A673 (cell line): ENCODE data around the gene WDFY4. TPM values are rescaled to one million over a fixed set of nuclear protein-coding genes. Genes with fewer than 3 reads are reported as not detected.

ENCODE experiments used
- BruUV-seq: library from RNA; stranded (reverse); fragments of 400-500 nt; replicated peaks from 2 replicates; lab custom pipeline; 2021; lab: Mats Ljungman, UMichigan
- CTCF ChIA-PET: fragments of 300-600 bp; sonication (Branson Sonifier 250); formaldehyde crosslinking; loops from one replicate; lab custom pipeline; 2022; ENCODE audit warnings: antibody characterized with exemption; lab: Charles Lee
- POLR2A ChIA-PET: fragments of 300-600 bp; sonication (Branson Sonifier 250); formaldehyde crosslinking; loops from one replicate; lab custom pipeline; 2022; ENCODE audit warnings: antibody characterized with exemption; ENCODE audit not compliant: low non-redundant PET; lab: Charles Lee
- DNase-seq: peaks from one replicate; pipeline ENCODE4 v3.0.0-alpha.2; 2015; ENCODE audit warnings: low spot score
- H3K27ac ChIP-seq: fragments of 200-600 bp; sonication (generic); 2 replicates; pipeline ENCODE4 v1.5.1; 2016; ENCODE audit warnings: mixed run types, low read depth, mild to moderate bottlenecking, mixed read lengths, antibody characterized with exemption, low read length; ENCODE audit not compliant: poor library complexity, severe bottlenecking
- H3K27me3 ChIP-seq: fragments of 200-600 bp; sonication (generic); replicated peaks from 2 replicates; pipeline ENCODE4 v1.6.1; 2017; ENCODE audit warnings: mixed run types, low read depth, mild to moderate bottlenecking, mixed read lengths, antibody characterized with exemption, low read length; ENCODE audit not compliant: insufficient read depth, poor library complexity
- H3K36me3 ChIP-seq: fragments of 200-600 bp; sonication (generic); 2 replicates; pipeline ENCODE4 v1.6.1; 2016; ENCODE audit warnings: mixed run types, mild to moderate bottlenecking, mixed read lengths, antibody characterized with exemption, low read length; ENCODE audit not compliant: insufficient read depth, poor library complexity, severe bottlenecking
- H3K4me1 ChIP-seq: fragments of 200-600 bp; sonication (generic); 2 replicates; pipeline ENCODE4 v1.6.1; 2017; ENCODE audit warnings: mixed run types, mild to moderate bottlenecking, mixed read lengths, antibody characterized with exemption, low read length; ENCODE audit not compliant: insufficient read depth, poor library complexity, severe bottlenecking
- H3K4me3 ChIP-seq: fragments of 200-600 bp; sonication (generic); 2 replicates; pipeline ENCODE4 v1.5.1; 2016; ENCODE audit warnings: low read depth, mixed run types, mild to moderate bottlenecking, mixed read lengths, low read length; ENCODE audit not compliant: poor library complexity, severe bottlenecking
- H3K9me3 ChIP-seq: fragments of 200-600 bp; sonication (generic); 2 replicates; pipeline ENCODE4 v1.6.1; 2016; ENCODE audit warnings: mixed run types, low read depth, mild to moderate bottlenecking, mixed read lengths, antibody characterized with exemption, low read length; ENCODE audit not compliant: poor library complexity, severe bottlenecking
- EZH2 ChIP-seq: fragments of 200-600 bp; sonication (generic); IDR thresholded peaks from 2 replicates; pipeline ENCODE4 v1.6.1; 2017; ENCODE audit warnings: borderline replicate concordance, low read depth, mild to moderate bottlenecking, mixed read lengths, antibody characterized with exemption, low read length; ENCODE audit not compliant: poor library complexity, severe bottlenecking
- intact Hi-C: fragments of 100-400 bp; cut with micrococcal nuclease; formaldehyde crosslinking; loops from one replicate; pipeline ENCODE4 v1.10.0; 2022; ENCODE audit not compliant: unreplicated experiment
- total RNA-seq: library from RNA; stranded (reverse); gene quantifications from 2 replicates; pipeline ENCODE4 v1.2.3, GENCODE V29; 2021
- TF ChIP-seq, protein P1 (sequence below): fragments of 300-800, 200-600 bp; sonication (generic); conservative IDR thresholded peaks from 2 replicates; pipeline ENCODE4 v1.5.1; 2017; ENCODE audit warnings: low read depth, mild to moderate bottlenecking, antibody characterized with exemption, low read length, moderate library complexity, mixed read lengths

Gene WDFY4
- total RNA-seq, 1 experiment from 2014 or later, result not detected

DNA sequence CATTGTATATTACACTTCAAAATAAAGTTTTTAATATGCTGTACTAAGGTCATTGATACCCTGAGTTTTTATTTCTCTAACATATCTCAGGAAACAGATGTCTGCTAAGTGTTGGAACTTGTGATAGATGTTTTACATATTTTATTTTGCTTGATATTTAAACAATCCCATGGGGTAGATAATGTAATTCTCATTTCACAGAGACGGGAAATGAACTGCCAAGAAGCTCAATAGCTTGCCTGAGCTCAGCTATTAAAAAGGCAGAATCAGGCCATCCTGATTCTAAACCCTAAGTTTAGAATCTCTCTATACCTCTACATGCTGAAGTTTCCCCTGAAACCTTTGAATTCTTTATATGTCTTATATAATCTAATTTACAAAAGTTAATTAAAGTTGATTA, 128.6 kb downstream of the WDFY4 start:
- H3K27ac ChIP-seq, result no peak overlapping the region
- TF ChIP-seq, protein P1, sequence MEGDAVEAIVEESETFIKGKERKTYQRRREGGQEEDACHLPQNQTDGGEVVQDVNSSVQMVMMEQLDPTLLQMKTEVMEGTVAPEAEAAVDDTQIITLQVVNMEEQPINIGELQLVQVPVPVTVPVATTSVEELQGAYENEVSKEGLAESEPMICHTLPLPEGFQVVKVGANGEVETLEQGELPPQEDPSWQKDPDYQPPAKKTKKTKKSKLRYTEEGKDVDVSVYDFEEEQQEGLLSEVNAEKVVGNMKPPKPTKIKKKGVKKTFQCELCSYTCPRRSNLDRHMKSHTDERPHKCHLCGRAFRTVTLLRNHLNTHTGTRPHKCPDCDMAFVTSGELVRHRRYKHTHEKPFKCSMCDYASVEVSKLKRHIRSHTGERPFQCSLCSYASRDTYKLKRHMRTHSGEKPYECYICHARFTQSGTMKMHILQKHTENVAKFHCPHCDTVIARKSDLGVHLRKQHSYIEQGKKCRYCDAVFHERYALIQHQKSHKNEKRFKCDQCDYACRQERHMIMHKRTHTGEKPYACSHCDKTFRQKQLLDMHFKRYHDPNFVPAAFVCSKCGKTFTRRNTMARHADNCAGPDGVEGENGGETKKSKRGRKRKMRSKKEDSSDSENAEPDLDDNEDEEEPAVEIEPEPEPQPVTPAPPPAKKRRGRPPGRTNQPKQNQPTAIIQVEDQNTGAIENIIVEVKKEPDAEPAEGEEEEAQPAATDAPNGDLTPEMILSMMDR, result no peak
- TF ChIP-seq EZH2, result no peak
- no TSS peak for BruUV-seq
- CTCF ChIA-PET, result no interaction called here
- POLR2A ChIA-PET, result no interaction called here
- DNase-seq, result no peak
- intact Hi-C loops, result no loop called here
- H3K4me1 ChIP-seq, result no peaks in the 10 kb centered on the region
- H3K27me3 ChIP-seq, result no peaks in the 10 kb centered on the region
- no peaks in the 10 kb centered on the region for H3K9me3 ChIP-seq
- H3K4me3 ChIP-seq, result no peak overlapping the region
- H3K36me3 ChIP-seq, result no peaks in the 10 kb centered on the region

DNA sequence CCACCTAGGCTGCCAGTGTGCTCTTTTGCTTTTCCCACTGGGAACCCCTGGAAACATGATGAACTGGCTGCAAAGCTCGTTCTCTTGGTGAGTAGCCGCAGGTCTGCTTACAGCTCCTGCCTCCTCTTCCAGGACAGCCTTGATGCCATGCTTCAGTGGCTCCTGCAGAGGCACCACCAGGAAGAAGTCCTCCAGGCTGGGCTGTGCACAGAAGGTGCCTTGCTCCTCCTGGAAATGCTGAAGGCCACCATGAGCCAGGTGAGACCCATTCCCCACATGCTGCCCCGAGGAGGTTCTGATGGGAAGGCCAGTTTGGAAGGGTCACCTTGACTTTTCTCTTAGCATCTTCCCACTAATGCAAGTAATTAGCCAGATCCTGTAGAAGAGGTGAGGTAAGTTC, 129.2 kb downstream of the WDFY4 start:
- H3K4me1 ChIP-seq, result no peaks in the 10 kb centered on the region
- no peaks in the 10 kb centered on the region for H3K36me3 ChIP-seq
- ChIA-PET POLR2A (no interaction called here), CTCF (no interaction called here)
- H3K9me3 ChIP-seq, result no peaks in the 10 kb centered on the region
- no TSS peak for BruUV-seq
- no peak overlapping the region for H3K27ac ChIP-seq
- TF ChIP-seq, protein P1, result no peak
- TF ChIP-seq EZH2, result no peak
- no peak for DNase-seq
- H3K27me3 ChIP-seq, result no peaks in the 10 kb centered on the region
- H3K4me3 ChIP-seq, result no peak overlapping the region
- intact Hi-C loops, result no loop called here

DNA sequence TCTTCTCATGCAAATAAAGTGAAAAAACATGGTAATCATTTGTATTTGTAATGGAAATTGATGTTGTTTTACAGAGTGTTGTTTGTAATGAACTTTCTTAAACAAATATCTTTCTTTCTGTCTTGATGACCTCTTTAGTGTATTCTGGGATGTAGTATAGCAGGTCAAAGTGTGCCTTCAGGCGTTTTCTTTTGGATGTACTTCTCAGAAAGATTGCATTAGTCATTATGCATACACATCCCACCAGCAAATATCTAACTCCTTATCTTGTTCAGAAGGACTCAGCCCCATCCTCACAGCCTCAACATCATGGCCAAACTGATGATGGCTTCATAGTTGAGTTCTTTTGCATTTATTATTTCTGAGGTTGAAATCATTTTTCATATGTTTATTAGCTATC, 130.3 kb downstream of the WDFY4 start:
- Histone ChIP-seq H3K4me1 (no peaks in the 10 kb centered on the region), H3K27me3 (peaks cover 9% of the 10 kb centered on the region), H3K9me3 (no peaks in the 10 kb centered on the region), H3K27ac (no peak overlapping the region), H3K36me3 (no peaks in the 10 kb centered on the region), H3K4me3 (no peak overlapping the region)
- ChIA-PET CTCF (no interaction called here), POLR2A (no interaction called here)
- intact Hi-C loops, result no loop called here
- BruUV-seq, result no TSS peak
- DNase-seq, result no peak
- TF ChIP-seq, protein P1, result no peak
- no peak for TF ChIP-seq EZH2
